ENCODE data around the gene RIPOR2.
A peak's percentile ranks its signal among the peaks of the same experiment; 100 is the strongest.
"Not testable (repeated sequence)": the region's sequence is repeated elsewhere in the genome, so short reads cannot be mapped to it uniquely, and the experiment has no call there.

The RIPOR2 gene

GRCh38 chr6:24957199-24957598 lies 21.4 kb upstream of the RIPOR2 start:
- DNase-seq (ENCODE audit: low read depth) = no peak

- no peak for DNase-seq (ENCODE audit: low read depth)
Observed at GRCh38 chr6:24953726-24954125, 18.0 kb upstream of the RIPOR2 start.

GRCh38 chr6:24951811-24952299 lies 16.1 kb upstream of the RIPOR2 start:
- DNase-seq (ENCODE audit: low read depth) = no peak

GRCh38 chr6:24950218-24950941 lies 14.6 kb upstream of the RIPOR2 start:
- DNase-seq (ENCODE audit: low read depth) = no peak

- DNase-seq (ENCODE audit: low read depth) = no peak
Observed at GRCh38 chr6:24949020-24949569, 13.3 kb upstream of the RIPOR2 start.

- not testable (repeated sequence) for DNase-seq (ENCODE audit: low read depth)
Observed at GRCh38 chr6:24948261-24948660, 12.5 kb upstream of the RIPOR2 start.

GRCh38 chr6:24947636-24948035 lies 11.9 kb upstream of the RIPOR2 start:
- no peak for DNase-seq (ENCODE audit: low read depth)

GRCh38 chr6:24945054-24945453 lies 9.3 kb upstream of the RIPOR2 start:
- DNase-seq (ENCODE audit: low read depth) = no peak

GRCh38 chr6:24943774-24944173 lies 8.0 kb upstream of the RIPOR2 start:
- DNase-seq (ENCODE audit: low read depth) = no peak

GRCh38 chr6:24940311-24940917 lies 4.7 kb upstream of the RIPOR2 start:
- no peak for DNase-seq (ENCODE audit: low read depth)

- DNase-seq (ENCODE audit: low read depth) = no peak
Observed at GRCh38 chr6:24936641-24937317, 1.0 kb upstream of the RIPOR2 start.

GRCh38 chr6:24933868-24934401 lies 1.8 kb downstream of the RIPOR2 start:
- DNase-seq (ENCODE audit: low read depth) = no peak

GRCh38 chr6:24933266-24933665 lies 2.5 kb downstream of the RIPOR2 start:
- no peak for DNase-seq (ENCODE audit: low read depth)

GRCh38 chr6:24932832-24933231 lies 2.9 kb downstream of the RIPOR2 start:
- DNase-seq (ENCODE audit: low read depth) = no peak

- peak; percentile 20 for DNase-seq (ENCODE audit: low read depth)
Observed at GRCh38 chr6:24931718-24932691, 3.8 kb downstream of the RIPOR2 start.

GRCh38 chr6:24931296-24931695 lies 4.5 kb downstream of the RIPOR2 start:
- no peak for DNase-seq (ENCODE audit: low read depth)

- peak; percentile 18 for DNase-seq (ENCODE audit: low read depth)
Observed at GRCh38 chr6:24930431-24930871, 5.3 kb downstream of the RIPOR2 start.

- DNase-seq (ENCODE audit: low read depth) = no peak
Observed at GRCh38 chr6:24929242-24929641, 6.5 kb downstream of the RIPOR2 start.

- DNase-seq (ENCODE audit: low read depth) = peak; percentile 27
Observed at GRCh38 chr6:24927985-24928745, 7.6 kb downstream of the RIPOR2 start.

- DNase-seq (ENCODE audit: low read depth) = no peak
Observed at GRCh38 chr6:24927277-24927955, 8.3 kb downstream of the RIPOR2 start.

All from non-pigmented ciliary epithelial cell (primary cell).